Ovary (tissue), 9 donors: ENCODE data around the gene NIN. TPM values are rescaled to one million over a fixed set of nuclear protein-coding genes. Genes with fewer than 3 reads are reported as not detected.

Experiments used
- DNase-seq, 5 donors: peaks; one replicate each; pipeline ENCODE4 v3.0.0-alpha.2; 2019 to 2020
- H3K27ac ChIP-seq, 2 donors: fragments of 200-600 bp; one replicate each; pipeline versions ENCODE4 v1.5.1 to v1.8.0; 2019 to 2022
- H3K27me3 ChIP-seq: fragments of 200-600 bp; one replicate; pipeline ENCODE4 v1.8.0; 2022
- H3K36me3 ChIP-seq: fragments of 200-600 bp; sonication (generic); one replicate; pipeline ENCODE4 v1.5.1; 2019
- H3K4me1 ChIP-seq: one replicate; pipeline ENCODE4 v1.8.1; 2013; ENCODE audit warnings: mild to moderate bottlenecking, moderate library complexity; ENCODE audit not compliant: insufficient read depth
- H3K4me3 ChIP-seq: fragments of 200-600 bp; sonication (generic); one replicate; pipeline ENCODE4 v1.5.1; 2017
- H3K9me3 ChIP-seq, 2 donors: fragments of 200-600 bp in 1 of 2; sonication (generic) in 1 of 2; one replicate each; pipeline versions ENCODE4 v1.5.1 to v1.8.1; 2013 to 2019; ENCODE audit warnings: mild to moderate bottlenecking in 1 of 2, moderate library complexity in 1 of 2
- EP300 ChIP-seq: sonication (generic); formaldehyde crosslinking; IDR thresholded peaks from one replicate; pipeline ENCODE4 v1.6.1; 2017; ENCODE audit warnings: antibody characterized with exemption
- POLR2A ChIP-seq: fragments of 450-650 bp; IDR thresholded peaks from one replicate; pipeline ENCODE4 v1.6.1; 2017; ENCODE audit warnings: antibody characterized with exemption, mild to moderate bottlenecking, moderate library complexity
- WGBS, 3 donors: extraction: QIAGEN DNeasy Blood & Tissue Kit in 1 of 3; methylation state at CpG; one replicate each; pipeline versions ENCODE4 v1.1.5 to v1.1.7; 2013 to 2017; 5-methylcytosine and 5-hydroxymethylcytosine counted together
- intact Hi-C, 4 donors: fragments of 100-400 bp; cut with DNase I; formaldehyde crosslinking; loops; one replicate each; pipeline versions ENCODE4 v1.11.0 to v1.15.1; 2022 to 2023
- polyA plus RNA-seq, 2 donors: library from polyadenylated mRNA; stranded (reverse); fragments of 200-250 nt in 1 of 2; fragments of 350-450 nt in 1 of 2; fragmentation: Illumina TruSeq in 1 of 2; extraction: RNeasy Lipid Tissue Mini Kit (QIAGEN cat#74804) in 1 of 2; gene quantifications; one replicate each; pipeline ENCODE4 v1.2.3, GENCODE V29; 2013 to 2014
- total RNA-seq, 7 donors: library from RNA; depleted of rRNA in 2 of 7; stranded (reverse); fragments of >200 nt in 2 of 7; fragmentation: NEBNext Ultra II Directional in 3 of 7; extraction: Animal tissue kit (Norgen Biotek cat#: 25700) in 3 of 7; gene quantifications; one replicate each; pipeline versions ENCODE4 v1.1.0 to v1.2.4, GENCODE V29; 2016 to 2023
- TF ChIP-seq, protein P1 (sequence below), 3 donors: fragments of 450-650 bp in 2 of 3; fragments of 200-600 bp in 1 of 3; IDR thresholded peaks; one replicate each; pipeline versions ENCODE4 v1.5.1 to v1.8.0; 2016 to 2022; ENCODE audit warnings: antibody characterized with exemption in 3 of 3, mild to moderate bottlenecking in 1 of 3
- donor health status: DM: no; HTN: no; CAD: no; lungs with moderate emphysema.
- donor health status: DM: no; HTN: no; CAD: no.
- donor health status: Bipolar disorder and iron deficiency.
- donor health status: DM: yes; HTN: yes; CAD: no.
- donor health status: DM: no; HTN: no; CAD: no.
- donor health status: DM: yes; HTN: yes; CAD: no.

The NIN gene
- total and polyA plus RNA-seq, 9 donors: 6.4 to 32.4 (median 28.0) TPM

DNA sequence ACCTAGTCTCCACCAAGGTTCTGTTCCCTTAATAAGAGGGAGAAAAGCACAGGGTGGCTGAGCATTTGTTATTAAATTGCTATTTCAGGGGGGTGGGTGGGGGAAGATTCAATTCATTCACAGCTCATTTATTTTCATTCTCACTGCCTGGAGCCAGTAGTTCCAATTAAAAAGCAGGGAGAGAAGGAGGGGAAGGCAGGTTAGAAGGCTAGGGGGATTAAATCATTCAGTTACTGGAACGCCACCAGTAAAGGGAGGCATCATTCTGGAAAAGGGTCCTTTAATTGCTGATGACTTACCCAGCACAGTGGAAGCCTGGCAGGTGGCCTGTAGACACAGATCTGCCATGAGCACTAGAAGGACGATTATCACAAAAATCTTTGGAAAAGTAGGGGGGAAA lies 47.4 kb downstream of the NIN start:
- Histone ChIP-seq H3K4me3 (no peak overlapping the region), H3K27ac (no peak overlapping the region), H3K36me3 (no peaks in the 10 kb centered on the region), H3K4me1 (peaks cover 6% of the 10 kb centered on the region), H3K9me3 (no peaks in the 10 kb centered on the region), H3K27me3 (no peaks in the 10 kb centered on the region)
- 93 to 96% (median 93%) methylated on average over 2 of the region's 2 CpGs for WGBS, 3 donors
- DNase-seq: no peak
- intact Hi-C loops: loop anchor here in 2 of 4 donors (5.0 to 10.0 kb wide), 2 partner anchors 71 to 241 kb away; no protein-coding TSS in a partner anchor
- TF ChIP-seq EP300 (no peak), POLR2A (no peak)
- TF ChIP-seq, protein P1, sequence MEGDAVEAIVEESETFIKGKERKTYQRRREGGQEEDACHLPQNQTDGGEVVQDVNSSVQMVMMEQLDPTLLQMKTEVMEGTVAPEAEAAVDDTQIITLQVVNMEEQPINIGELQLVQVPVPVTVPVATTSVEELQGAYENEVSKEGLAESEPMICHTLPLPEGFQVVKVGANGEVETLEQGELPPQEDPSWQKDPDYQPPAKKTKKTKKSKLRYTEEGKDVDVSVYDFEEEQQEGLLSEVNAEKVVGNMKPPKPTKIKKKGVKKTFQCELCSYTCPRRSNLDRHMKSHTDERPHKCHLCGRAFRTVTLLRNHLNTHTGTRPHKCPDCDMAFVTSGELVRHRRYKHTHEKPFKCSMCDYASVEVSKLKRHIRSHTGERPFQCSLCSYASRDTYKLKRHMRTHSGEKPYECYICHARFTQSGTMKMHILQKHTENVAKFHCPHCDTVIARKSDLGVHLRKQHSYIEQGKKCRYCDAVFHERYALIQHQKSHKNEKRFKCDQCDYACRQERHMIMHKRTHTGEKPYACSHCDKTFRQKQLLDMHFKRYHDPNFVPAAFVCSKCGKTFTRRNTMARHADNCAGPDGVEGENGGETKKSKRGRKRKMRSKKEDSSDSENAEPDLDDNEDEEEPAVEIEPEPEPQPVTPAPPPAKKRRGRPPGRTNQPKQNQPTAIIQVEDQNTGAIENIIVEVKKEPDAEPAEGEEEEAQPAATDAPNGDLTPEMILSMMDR (IDR thresholded peaks at IDR 0.05): no peak

DNA sequence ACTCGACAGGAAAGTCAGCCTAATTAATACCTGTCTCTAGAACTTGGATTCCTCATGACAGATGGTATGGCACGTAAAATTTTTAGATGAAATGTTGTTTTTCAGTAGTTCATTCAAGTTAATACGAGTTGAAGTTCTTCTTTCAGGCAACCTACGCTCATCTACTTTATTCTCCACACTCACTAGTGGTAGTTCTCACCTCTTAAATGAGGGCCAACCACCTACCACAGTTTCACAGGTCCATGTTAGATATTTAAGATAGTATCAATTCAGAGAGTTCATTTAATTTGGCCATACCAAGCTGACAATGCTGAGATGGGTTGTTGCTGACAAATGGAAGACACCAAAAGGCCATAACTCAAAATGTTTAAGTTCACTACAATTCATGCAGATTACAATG lies 50.6 kb downstream of the NIN start:
- H3K4me1 ChIP-seq: no peaks in the 10 kb centered on the region
- no peaks in the 10 kb centered on the region for H3K27me3 ChIP-seq
- H3K27ac ChIP-seq: no peak overlapping the region
- no peaks in the 10 kb centered on the region for H3K9me3 ChIP-seq
- no peak overlapping the region for H3K4me3 ChIP-seq
- intact Hi-C loops: loop anchor here in 2 of 4 donors (5.0 to 10.0 kb wide), 2 partner anchors 74 to 238 kb away; no protein-coding TSS in a partner anchor
- no peak for DNase-seq
- TF ChIP-seq, protein P1 (IDR thresholded peaks at IDR 0.05): no peak
- TF ChIP-seq EP300: no peak
- TF ChIP-seq POLR2A: no peak
- no peaks in the 10 kb centered on the region for H3K36me3 ChIP-seq
- 93 to 95% (median 94%) methylated on average over 4 of the region's 4 CpGs for WGBS, 3 donors

DNA sequence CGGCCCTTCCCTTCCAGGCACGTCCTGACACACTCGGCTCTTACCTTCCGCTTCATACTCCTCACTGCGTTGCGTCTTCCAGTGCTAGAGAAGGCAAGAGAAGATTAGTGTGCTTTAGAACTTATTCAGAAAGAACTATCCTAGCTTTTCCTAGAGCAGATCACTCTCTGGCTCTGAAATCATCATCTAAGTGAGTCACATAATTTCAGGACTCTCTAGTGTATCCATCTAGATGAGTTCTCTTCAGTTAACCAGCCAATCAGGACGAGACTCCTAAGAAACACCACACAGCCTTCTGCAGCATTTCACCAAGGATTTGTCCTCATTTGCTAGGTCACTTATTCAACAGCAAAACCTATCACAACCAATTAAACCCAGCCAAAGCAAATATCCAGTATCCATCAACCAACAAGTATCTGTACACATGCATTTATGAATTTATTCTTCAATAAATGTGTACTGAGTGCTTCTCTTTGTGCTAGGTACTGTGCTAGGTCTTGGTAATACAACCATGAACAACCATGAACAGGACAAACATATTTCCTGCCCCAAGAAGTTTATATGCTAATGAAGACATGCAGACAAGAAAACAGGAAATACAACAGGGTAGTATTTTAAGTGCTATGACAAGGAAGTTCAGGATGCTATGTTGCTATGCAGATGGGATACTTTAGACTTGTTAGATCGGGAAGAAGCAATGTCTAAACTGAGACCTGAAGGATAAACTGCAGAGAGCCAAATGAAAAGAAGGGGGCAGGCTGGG lies 52.1 kb downstream of the NIN start:
- Histone ChIP-seq H3K27ac (no peak overlapping the region), H3K36me3 (no peaks in the 10 kb centered on the region), H3K9me3 (no peaks in the 10 kb centered on the region), H3K4me3 (no peak overlapping the region), H3K27me3 (no peaks in the 10 kb centered on the region), H3K4me1 (peaks cover 3% of the 10 kb centered on the region)
- DNase-seq: no peak
- TF ChIP-seq, protein P1 (IDR thresholded peaks at IDR 0.05): no peak
- no peak for TF ChIP-seq EP300
- no peak for TF ChIP-seq POLR2A
- intact Hi-C loops: loop anchor here (10.0 kb wide), 4 partner anchors 154 to 454 kb away; no protein-coding TSS in a partner anchor
- 85 to 88% (median 85%) methylated on average over 8 of the region's 8 CpGs for WGBS, 3 donors

DNA sequence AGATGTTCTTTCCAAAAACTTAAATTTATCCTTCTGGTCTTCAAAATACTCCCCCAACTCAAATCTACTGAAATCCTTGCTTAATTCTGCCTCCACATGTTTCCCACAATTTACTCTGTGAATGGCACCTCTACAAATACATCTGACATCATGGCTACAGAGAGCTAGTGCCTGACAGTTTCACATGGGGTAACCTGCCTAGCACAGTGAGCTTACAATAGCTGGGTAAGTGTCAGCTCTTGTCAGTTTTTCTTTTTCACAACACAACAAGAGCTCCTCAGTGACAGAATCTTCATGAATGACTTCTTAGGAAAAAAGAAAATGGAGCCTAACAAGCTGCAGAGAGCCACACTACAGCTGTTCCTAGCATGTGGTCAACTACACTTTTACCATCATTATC lies 54.4 kb downstream of the NIN start:
- no peak overlapping the region for H3K4me3 ChIP-seq
- TF ChIP-seq POLR2A: no peak
- TF ChIP-seq, protein P1 (IDR thresholded peaks at IDR 0.05): no peak
- TF ChIP-seq EP300: no peak
- peaks cover 3% of the 10 kb centered on the region for H3K4me1 ChIP-seq
- no peak for DNase-seq
- no peaks in the 10 kb centered on the region for H3K27me3 ChIP-seq
- intact Hi-C loops: loop anchor here (10.0 kb wide), 4 partner anchors 152 to 452 kb away; no protein-coding TSS in a partner anchor
- H3K27ac ChIP-seq: no peak overlapping the region
- no peaks in the 10 kb centered on the region for H3K36me3 ChIP-seq
- H3K9me3 ChIP-seq: no peaks in the 10 kb centered on the region
